GM18861 (cell line): ENCODE measurements around the gene TRIP13.
"Not testable (repeated sequence)": the region's sequence is repeated elsewhere in the genome, so short reads cannot be mapped to it uniquely, and the experiment has no call there.

Experiments
- ATAC-seq: cut with Tn5 transposase; IDR thresholded peaks from one replicate; pipeline ENCODE4 v1.9.1; 2021; ENCODE audit not compliant: unreplicated experiment

TRIP13 gene

GRCh38 chr5:889075-889710 is 3.5 kb upstream of the TRIP13 start:
- no peak for ATAC-seq

DNA sequence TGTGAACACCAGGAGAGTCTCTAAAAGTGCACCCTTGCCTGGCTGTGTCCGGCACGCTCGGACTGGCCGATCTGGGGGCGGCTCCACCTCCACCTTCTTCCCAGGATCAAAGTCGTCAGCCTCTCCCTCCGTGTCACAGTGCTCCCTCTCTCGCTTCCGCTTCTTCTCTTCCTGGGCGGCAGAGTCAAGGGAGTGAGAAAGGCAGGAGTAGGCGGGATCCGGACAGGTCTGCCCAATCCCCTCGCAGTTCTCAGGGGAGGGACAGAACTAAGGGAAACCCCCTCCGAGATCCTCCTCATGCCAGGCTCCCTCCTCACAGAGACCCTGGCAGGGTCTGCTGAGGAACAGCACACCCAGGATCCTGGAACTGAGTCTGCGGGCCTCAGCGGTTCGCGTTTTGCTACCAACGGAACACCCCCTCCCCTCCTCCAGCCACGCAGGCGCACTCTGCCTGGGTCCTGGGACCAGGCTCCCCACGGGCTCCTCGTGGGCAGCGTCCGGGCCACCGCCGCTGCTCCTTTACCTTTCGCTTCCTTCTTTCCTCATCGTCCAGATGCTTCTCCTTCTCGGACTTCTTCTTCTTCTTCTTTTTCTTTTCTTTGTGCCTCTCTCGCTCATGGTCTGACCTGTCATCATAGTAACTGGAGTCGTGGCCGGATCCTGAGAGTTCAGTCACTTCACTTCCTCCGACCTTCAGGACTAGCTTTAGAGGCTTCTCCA is 1.4 kb upstream of the TRIP13 start:
- no peak for ATAC-seq

DNA sequence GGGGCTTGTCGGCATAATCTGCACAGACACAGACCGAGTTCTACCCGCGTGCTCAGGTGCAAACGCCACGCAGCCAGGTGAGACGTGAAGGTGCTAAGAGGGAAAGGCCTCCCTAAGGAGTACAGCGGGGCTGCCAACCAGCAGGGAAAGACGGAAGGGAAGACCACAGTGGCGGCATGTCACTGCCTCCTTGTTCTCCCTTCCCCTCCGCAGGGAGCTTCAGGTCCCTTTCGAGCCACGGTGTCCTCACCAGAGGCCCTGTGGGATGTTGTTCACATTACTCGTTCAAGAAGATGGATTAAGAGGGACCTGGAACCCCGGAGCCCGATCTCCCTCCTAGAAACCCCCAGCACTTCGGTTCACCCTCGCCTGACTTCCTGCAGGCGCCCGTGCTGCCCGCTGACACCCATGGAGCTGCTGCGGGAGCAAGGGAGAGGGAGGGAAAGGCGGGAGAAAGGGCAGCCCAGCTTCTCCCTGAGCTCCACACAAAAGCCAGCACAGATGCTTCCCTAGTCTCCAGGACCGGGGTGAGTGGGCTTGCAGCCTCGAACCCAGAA is 769 bp upstream of the TRIP13 start:
- no peak for ATAC-seq

GRCh38 chr5:893137-893506 is 438 bp downstream of the TRIP13 start:
- ATAC-seq, result no peak

DNA sequence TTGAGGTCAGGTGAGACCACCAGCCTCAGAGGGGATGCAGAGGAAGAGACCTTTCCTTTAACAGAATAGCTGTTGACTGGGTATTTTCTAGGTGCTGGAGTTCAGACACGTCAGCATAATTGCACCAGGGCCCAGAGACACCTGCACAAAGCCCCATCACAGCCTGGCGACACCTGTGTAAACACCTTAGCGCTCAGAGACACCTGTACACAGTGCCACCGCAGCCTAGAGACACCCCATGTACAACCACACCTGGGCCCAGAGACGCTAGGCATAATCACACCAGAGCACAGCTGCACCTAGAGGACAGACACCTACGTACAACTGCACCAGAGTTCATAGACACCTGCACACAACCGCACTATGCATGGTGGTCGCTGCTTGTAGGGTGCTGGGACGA is 1.0 kb downstream of the TRIP13 start:
- no peak for ATAC-seq

DNA sequence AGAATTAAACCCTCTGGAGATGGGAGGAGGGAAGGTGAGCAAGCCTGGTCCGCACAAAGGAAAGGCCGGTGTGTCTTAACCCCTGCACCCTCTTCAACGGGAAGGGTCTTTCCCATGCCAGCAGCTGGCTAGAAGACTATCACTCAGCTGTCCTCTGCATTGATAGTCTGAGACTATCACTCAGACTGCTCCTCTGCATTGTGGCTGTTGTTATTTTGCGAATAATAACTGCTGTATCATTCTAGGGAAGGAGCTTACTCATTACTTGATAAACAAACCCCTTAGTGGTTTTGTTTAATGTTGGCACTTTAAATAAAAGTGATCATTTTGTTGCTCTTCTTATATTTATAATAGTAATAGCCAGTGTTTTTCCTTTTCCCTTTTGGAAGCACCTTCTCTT is 8.1 kb downstream of the TRIP13 start:
- ATAC-seq, result no peak

- no peak for ATAC-seq
Measured at GRCh38 chr5:902129-902916, 9.6 kb downstream of the TRIP13 start.

DNA sequence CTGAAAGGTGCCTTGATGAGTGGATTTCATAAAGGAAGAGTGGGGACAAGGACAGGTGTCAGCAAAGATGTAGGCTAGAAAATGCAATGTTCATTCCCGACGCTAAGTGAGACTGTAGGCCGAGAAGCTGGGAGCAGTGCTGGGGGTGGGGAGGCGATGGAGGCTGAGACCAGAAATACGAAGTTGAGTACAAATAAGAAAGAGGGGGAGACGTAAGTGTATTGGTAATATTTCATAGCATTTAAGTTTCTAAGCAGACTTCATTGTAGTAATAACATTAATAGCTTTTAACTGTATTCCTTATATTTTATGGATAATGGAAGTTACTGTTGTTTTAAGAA is 11.0 kb downstream of the TRIP13 start:
- no peak for ATAC-seq

DNA sequence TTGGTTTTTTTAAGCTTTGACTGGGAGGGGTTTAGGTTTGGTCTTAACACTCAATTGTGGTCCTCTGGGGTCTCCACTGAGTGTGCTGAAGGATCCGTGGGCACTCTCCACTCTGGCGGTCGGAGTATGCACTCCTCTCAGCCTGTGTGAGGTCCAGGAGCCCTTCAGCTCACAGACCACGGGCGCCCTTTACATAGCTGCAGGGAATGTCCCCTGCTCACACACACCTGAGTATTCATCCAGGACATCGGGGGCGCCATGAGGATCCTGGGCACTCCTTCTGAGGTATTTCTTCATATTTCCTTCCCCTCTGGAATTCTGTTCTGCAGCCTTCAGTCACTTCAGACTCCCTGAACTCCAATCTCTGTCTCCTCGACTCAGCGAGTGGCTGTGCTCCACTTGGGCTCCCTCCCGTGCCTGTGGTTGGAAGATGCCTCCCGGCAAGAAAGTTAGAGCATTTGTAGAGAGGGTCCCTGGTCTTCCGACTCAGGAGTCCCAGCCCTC is 12.5 kb downstream of the TRIP13 start:
- no peak for ATAC-seq

DNA sequence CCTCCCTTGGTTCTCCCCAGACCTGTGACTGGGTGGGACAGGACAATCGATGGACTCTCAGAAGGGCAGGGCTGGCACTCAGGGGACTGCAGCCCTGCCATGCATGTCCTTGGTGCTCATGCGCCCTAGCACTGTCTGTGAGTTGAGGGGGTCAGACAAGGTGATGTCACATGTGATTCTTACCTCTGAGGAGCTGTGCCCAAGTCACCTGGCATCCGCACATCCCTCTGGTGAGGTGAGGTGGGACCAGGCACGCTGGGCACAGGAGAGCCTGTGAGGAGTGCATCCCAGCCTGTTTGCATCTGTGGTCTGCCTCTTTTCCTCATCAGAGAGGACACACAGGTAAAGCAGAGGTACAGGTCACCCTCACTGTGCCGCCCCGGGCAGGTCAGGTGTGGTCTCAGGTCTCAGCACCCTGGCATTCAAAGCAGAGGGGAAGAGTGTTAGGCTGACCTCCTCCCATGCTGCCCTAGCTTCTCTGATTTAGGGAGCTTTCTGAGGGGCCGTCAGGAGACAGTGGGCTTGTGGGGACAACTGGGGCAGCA is 14.8 kb downstream of the TRIP13 start:
- ATAC-seq, result no peak

DNA sequence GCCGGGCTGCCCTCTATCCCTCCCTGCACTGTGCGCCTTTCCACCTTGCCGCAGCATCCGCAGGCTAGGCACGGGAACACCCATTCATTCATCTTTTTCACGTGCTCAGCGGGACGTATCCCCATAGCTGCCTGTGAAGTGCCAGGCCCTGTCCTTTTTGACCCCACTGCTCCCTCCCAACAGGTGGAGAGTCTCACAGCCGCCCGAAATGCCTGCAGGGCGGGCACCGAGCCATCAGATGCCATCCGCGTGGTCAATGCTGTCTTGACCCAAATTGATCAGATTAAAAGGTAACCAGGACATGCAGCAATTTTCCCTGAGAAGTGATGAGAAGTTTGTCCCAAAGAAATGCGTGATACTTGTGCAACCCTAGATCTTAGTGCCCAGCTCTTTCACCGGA is 15.5 kb downstream of the TRIP13 start:
- no peak for ATAC-seq

- ATAC-seq, result no peak
Measured at GRCh38 chr5:909086-909485, 16.4 kb downstream of the TRIP13 start.

DNA sequence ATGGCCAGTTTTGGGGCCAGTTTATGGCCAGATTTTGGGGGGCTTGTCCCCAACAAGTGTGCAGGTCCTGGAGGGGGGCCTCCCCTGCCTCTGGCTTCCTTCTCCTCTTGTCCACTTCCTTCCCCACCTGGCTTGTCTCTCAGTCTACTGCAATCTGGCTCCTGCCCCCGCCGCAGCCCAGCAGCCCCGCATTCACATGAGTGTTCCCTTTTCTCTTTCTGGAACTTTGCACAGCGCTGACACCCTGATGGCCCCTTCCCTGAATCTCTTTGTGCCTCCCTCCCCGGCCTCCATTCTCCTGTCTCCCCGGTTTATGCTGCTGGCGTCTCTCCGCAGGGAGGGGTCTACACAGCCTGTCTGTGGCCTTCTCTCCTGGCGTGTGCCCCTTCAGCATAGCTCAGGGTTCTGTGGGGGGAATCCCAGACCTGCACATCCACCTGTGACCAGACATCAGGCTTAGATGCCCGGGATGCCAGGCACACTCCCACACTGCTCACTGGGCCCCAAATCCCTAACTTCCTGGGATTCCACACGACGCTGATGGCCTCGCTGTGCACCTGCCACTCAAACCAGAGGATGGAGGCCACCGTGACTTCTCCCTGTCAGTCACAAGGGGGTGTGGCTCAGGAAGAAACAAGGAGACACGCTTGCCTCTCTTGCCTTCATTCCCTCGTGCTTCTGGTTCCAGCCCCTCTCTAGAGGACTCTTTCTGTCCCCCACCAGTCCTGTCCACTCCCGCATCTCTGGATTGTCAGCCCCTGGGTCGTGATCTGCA is 17.5 kb downstream of the TRIP13 start:
- ATAC-seq, result no peak

DNA sequence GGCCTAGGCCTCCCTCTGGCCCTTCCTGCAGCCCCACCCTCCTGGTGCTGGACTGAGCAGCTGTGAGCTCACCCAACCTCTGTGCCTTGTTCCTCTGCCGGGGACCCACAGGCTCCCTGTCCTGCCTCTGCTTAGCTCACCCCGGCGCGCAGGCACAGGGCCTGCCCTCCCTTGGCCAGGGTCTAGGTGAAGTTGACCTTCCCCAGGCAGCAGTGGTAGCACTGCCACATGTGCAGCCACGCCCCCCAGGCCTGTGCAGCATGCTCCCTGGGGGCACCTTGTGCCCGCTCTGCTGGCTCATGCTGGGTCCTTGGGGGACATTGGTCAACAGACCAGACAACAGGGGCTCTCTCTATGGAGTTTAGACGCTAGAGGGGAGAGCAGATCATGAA is 18.1 kb downstream of the TRIP13 start:
- ATAC-seq, result no peak

DNA sequence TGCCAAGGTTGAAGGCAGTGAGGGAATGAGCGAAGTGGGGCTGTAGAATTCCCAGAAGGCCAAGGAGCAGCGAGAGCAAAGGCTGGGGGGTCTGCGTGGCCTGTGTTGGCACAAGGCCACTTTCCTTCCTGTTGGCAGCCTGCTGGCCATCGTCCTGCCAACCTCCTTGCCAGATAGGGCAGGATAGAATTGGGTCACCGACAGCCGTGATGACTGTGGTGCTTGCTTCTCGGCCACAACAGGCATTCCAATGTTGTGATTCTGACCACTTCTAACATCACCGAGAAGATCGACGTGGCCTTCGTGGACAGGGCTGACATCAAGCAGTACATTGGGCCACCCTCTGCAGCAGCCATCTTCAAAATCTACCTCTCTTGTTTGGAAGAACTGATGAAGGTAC is 18.9 kb downstream of the TRIP13 start:
- no peak for ATAC-seq

DNA sequence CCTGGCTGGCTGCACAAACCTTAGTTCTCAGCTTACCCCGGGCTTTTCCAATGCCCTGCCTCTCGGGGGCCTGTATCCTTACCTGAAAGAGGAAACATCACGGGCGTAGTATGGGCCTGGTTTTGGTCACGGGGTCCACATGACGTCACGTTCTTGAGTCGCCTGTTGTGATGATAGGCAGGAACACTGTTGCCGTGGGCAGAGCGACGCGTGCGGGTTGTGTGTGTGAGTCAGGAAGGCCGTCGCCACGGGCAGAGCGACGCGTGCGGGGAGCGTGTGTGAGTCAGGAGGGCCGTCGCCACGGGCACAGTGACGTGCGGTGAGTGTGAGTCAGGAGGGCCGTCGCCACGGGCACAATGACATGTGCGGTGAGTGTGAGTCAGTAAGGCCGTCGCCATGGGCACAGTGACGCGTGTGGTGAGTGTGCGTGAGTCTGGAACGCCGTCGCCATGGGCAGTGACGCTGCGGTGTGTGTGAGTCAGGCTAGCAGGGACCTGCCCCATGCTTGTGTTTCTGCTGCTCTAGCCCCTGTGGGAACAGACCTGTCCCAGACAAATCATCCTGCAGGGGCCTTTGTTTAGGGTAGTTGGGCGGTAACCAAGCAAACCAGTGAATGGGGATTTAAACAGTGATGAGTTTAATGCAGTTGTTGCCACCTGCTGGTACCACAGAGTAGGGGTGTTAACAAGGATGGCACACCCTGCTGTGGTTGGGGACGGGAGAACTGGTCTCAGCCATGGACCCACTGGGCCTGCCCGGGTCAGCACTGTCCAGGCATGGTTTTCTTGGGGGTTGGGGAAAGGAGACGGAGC is 19.8 kb downstream of the TRIP13 start:
- ATAC-seq, result no peak

- no peak for ATAC-seq
Measured at GRCh38 chr5:914174-914573, 21.5 kb downstream of the TRIP13 start.

DNA sequence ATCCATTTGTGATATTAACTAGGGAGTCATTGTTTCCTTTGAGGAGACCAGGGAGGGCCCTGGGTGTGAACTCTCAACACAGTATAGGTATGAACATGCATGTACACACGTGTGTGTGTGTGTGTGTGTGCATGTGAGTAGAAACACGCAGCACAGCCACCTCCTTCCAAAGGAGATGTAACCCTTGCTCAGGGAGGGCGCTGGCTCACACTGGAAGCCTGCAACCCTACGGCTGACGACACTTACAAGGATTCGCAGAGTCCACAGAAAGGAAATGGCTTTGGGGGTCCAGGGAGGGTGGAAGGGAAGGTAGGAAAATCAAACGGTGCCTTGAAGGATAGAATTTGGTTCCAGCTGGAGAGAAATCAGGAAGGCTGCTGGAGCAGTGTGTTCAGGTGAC is 21.9 kb downstream of the TRIP13 start:
- no peak for ATAC-seq

DNA sequence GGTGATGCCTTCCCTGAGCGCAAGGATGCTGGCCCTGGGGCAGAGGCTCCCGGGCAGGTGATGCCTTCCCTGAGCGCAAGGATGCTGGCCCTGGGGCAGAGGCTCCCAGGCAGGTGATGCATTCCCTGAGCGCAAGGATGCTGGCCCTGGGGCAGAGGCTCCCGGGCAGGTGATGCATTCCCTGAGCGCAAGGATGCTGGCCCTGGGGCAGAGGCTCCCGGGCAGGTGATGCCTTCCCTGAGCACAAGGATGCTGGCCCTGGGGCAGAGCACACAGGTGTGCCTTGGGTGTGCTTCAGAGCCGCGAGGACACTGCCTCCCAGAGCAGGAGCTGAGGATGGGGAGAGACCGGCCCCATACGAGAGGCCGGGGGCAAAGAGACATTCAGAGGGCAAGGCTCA is 22.7 kb downstream of the TRIP13 start:
- ATAC-seq, result not testable (repeated sequence)

GRCh38 chr5:915946-916345 is 23.3 kb downstream of the TRIP13 start:
- no peak for ATAC-seq
